Measurements from ENCODE around the gene PLPPR2.
"Not testable (repeated sequence)": the region's sequence is repeated elsewhere in the genome, so short reads cannot be mapped to it uniquely, and the experiment has no call there.

Gene PLPPR2

GRCh38 chr19:11345122-11345803 lies 10.0 kb upstream of the PLPPR2 start:
- DNase-seq (ENCODE audit: low spot score) = peak; percentile 8

GRCh38 chr19:11346104-11346940 lies 8.9 kb upstream of the PLPPR2 start, which contains the start of the genes CCDC159 and TMEM205:
TSS of gene CCDC159 (plus strand) at chr19:11346519. CDS start at chr19:11346607, 88 bp downstream.
TSS of gene TMEM205 (minus strand) at chr19:11346268. CDS start at chr19:11345619, 649 bp downstream.
- TF ChIP-seq CTCF (IDR thresholded peaks at IDR 0.05; ENCODE audit: extremely low read depth, missing control alignments) = no peak
- DNase-seq (ENCODE audit: low spot score) = peak; percentile 96

More at GRCh38 chr19:11345122-11345803, 10.0 kb upstream of the PLPPR2 start:
- no peak for TF ChIP-seq CTCF (IDR thresholded peaks at IDR 0.05; ENCODE audit: extremely low read depth, missing control alignments)

DNA sequence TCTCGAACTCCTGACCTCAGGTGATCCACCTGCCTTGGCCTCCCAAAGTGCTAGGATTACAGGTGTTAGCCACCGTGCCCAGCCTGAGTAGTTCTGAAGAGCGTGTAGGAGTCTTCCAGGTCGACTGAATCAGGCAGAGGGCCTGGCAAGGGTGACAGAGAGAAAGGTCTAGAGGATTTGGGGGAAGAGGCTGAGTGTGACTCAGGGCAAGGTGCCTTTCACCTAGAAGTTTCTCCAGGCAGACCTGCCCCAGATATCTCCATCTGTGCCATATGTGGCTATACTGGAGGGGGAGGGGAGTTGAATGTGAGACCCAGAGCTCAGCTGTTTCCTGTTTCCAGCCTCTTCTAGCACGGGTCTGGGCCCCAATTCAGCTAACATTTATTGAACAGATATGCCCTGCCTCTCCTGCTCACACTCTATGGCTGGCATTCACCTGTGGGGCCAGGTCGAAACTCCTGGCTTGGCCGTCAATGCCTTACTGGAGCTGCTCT lies 7.6 kb upstream of the PLPPR2 start:
- TF ChIP-seq CTCF (IDR thresholded peaks at IDR 0.05; ENCODE audit: extremely low read depth, missing control alignments) = no peak
- no peak for DNase-seq (ENCODE audit: low spot score)

- TF ChIP-seq CTCF (IDR thresholded peaks at IDR 0.05; ENCODE audit: extremely low read depth, missing control alignments) = no peak
Observed at GRCh38 chr19:11349171-11349570, 6.1 kb upstream of the PLPPR2 start.

GRCh38 chr19:11354102-11354501 lies 1.1 kb upstream of the PLPPR2 start:
- DNase-seq (ENCODE audit: low spot score) = not testable (repeated sequence)

More at GRCh38 chr19:11349171-11349570, 6.1 kb upstream of the PLPPR2 start:
- DNase-seq (ENCODE audit: low spot score) = peak; percentile 5

DNA sequence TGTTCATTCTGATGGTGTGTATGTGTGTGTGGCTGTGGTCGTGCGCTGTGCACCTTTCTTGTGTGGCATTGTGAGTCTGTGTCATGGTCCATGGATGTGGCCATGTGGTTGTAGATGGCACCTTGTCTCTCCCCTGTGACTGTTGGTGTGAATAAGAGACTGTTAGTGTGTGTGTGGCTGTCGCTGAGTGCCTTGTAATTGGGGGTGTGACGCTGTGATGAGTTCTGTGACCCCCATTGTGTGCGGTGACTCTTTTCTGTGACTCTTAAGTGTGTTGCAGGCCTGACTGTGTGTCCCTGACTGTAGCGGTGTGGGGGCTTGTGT lies 804 bp downstream of the PLPPR2 start:
- no peak for TF ChIP-seq CTCF (IDR thresholded peaks at IDR 0.05; ENCODE audit: extremely low read depth, missing control alignments)
- DNase-seq (ENCODE audit: low spot score) = no peak

GRCh38 chr19:11356676-11357550 lies 1.7 kb downstream of the PLPPR2 start:
- TF ChIP-seq CTCF (IDR thresholded peaks at IDR 0.05; ENCODE audit: extremely low read depth, missing control alignments) = no peak
- DNase-seq (ENCODE audit: low spot score) = peak; percentile 38

Measured in GM20000 (cell line).